GM12878 (cell line): ENCODE results near the gene KCNQ1OT1. TPM values are rescaled to one million over a fixed set of nuclear protein-coding genes. Genes with fewer than 3 reads are reported as not detected.

ENCODE experiments used
- ATAC-seq: fragments of 200-7000 bp; cut with Tn5 transposase; 3 replicates; pipeline ENCODE4 v1.9.1; 2020; ENCODE audit warnings: mild to moderate bottlenecking, moderate library complexity
- BruUV-seq: library from RNA; stranded (reverse); fragments of 400-500 nt; replicated peaks from 2 replicates; lab custom pipeline; 2021; lab: Mats Ljungman, UMichigan
- CTCF ChIA-PET: fragments of 300-600 bp; sonication (Branson Sonifier 250); formaldehyde crosslinking; extraction: SDS; loops from one replicate; lab custom pipeline; 2021; ENCODE audit warnings: inconsistent platforms; lab: Yijun Ruan, JAX
- POLR2A ChIA-PET: fragments of 350-600 bp; formaldehyde crosslinking; extraction: SDS; loops from one replicate; lab custom pipeline; 2021; ENCODE audit warnings: inconsistent platforms; lab: Charles Lee
- RAD21 ChIA-PET: fragments of 300-600 bp; sonication (Branson Sonifier 250); formaldehyde crosslinking; loops from one replicate; lab custom pipeline; 2023; ENCODE audit warnings: antibody characterized with exemption; ENCODE audit not compliant: unreplicated experiment; lab: Charles Lee
- SMC1A ChIA-PET: fragments of 300-600 bp; sonication (Branson Sonifier 250); formaldehyde crosslinking; loops from one replicate; lab custom pipeline; 2023; ENCODE audit not compliant: unreplicated experiment, uncharacterized antibody; lab: Charles Lee
- DNase-seq: peaks from one replicate; pipeline ENCODE4 v3.0.0-alpha.2; 2011; ENCODE audit warnings: low read depth, low spot score
- FAIRE-seq: peaks from 3 replicates; lab custom pipeline; 2011; peaks lifted over from hg19 to GRCh38; lab: Jason Lieb, UNC
- H2AFZ ChIP-seq: 2 replicates; pipeline ENCODE4 v1.6.0; 2011; ENCODE audit warnings: low read depth, low read length, control low read depth; ENCODE audit not compliant: control insufficient read depth
- H3K27ac ChIP-seq: 2 replicates; pipeline ENCODE4 v1.5.1; 2011; ENCODE audit warnings: control low read depth; ENCODE audit not compliant: control insufficient read depth, insufficient read depth
- H3K27me3 ChIP-seq, 2 experiments: replicated peaks in 1 of 2; 2 replicates each; pipeline versions ENCODE4 v1.6.0 to v1.6.1; 2011; ENCODE audit warnings: low read length in 1 of 2; ENCODE audit not compliant: control insufficient read depth in 2 of 2, insufficient read depth in 2 of 2
- H3K36me3 ChIP-seq, 2 experiments: 2 replicates each; pipeline ENCODE4 v1.5.1; 2011; ENCODE audit warnings: low read length in 1 of 2; ENCODE audit not compliant: control insufficient read depth in 2 of 2, insufficient read depth in 2 of 2
- H3K4me1 ChIP-seq: 2 replicates; pipeline ENCODE4 v1.6.1; 2011; ENCODE audit warnings: mild to moderate bottlenecking, low read length, moderate library complexity, mixed read lengths; ENCODE audit not compliant: control insufficient read depth, insufficient read depth
- H3K4me2 ChIP-seq: 2 replicates; pipeline ENCODE4 v1.6.0; 2011; ENCODE audit warnings: control low read depth; ENCODE audit not compliant: control insufficient read depth, insufficient read depth
- H3K4me3 ChIP-seq: fragments of 200-600 bp; sonication (generic); 2 replicates; pipeline ENCODE4 v1.5.1; 2016
- H3K79me2 ChIP-seq: 2 replicates; pipeline ENCODE4 v1.6.0; 2011; ENCODE audit warnings: low read length; ENCODE audit not compliant: control insufficient read depth, insufficient read depth
- H3K9ac ChIP-seq: 2 replicates; pipeline ENCODE4 v1.8.0; 2011; ENCODE audit warnings: low read length, control low read depth, mixed read lengths; ENCODE audit not compliant: control insufficient read depth, insufficient read depth
- H3K9me3 ChIP-seq: replicated peaks from 3 replicates; pipeline ENCODE4 v1.5.1; 2011; ENCODE audit warnings: mild to moderate bottlenecking, low read length; ENCODE audit not compliant: control insufficient read depth, insufficient read depth
- H4K20me1 ChIP-seq: 2 replicates; pipeline ENCODE4 v1.6.0; 2011; ENCODE audit not compliant: control insufficient read depth, insufficient read depth
- CREB1 ChIP-seq: IDR thresholded peaks from 2 replicates; pipeline ENCODE4 v1.6.1; 2012; ENCODE audit warnings: low read depth, mild to moderate bottlenecking, inconsistent platforms
- EED ChIP-seq: sonication (generic); IDR thresholded peaks from 2 replicates; pipeline ENCODE4 v1.6.1; 2016; ENCODE audit warnings: antibody characterized with exemption, low read depth
- HDGF ChIP-seq: fragments of 450-650 bp; IDR thresholded peaks from 2 replicates; pipeline ENCODE4 v1.6.1; 2016; ENCODE audit warnings: antibody characterized with exemption
- NR2F1 ChIP-seq: fragments of 450-650 bp; conservative IDR thresholded peaks from 2 replicates; pipeline ENCODE4 v1.6.1; 2017; ENCODE audit warnings: mild to moderate bottlenecking
- PAX5 ChIP-seq: IDR thresholded peaks from 2 replicates; pipeline ENCODE4 v1.6.1; 2011; ENCODE audit warnings: low read depth, low read length, borderline replicate concordance
- RCOR1 ChIP-seq: conservative IDR thresholded peaks from 2 replicates; pipeline ENCODE4 v1.6.1; 2012; ENCODE audit warnings: low read depth, low read length, improper control_type of control experiment
- RELA ChIP-seq: fragments of 450-650 bp; IDR thresholded peaks from 2 replicates; pipeline ENCODE4 v1.8.0; 2014; ENCODE audit warnings: borderline replicate concordance; ENCODE audit not compliant: partially characterized antibody
- WRNIP1 ChIP-seq: IDR thresholded peaks from 2 replicates; pipeline ENCODE4 v1.6.1; 2011; ENCODE audit warnings: low read depth, low read length, improper control_type of control experiment, borderline replicate concordance
- ZNF217 ChIP-seq: fragments of 450-650 bp; IDR thresholded peaks from 2 replicates; pipeline ENCODE4 v1.6.1; 2017; ENCODE audit warnings: antibody characterized with exemption, mild to moderate bottlenecking
- WGBS: methylation state at CpG from one replicate; pipeline ENCODE4 v1.1.6; 2016; ENCODE audit warnings: low lambda C conversion rate; ENCODE audit not compliant: insufficient replicate concordance, insufficient coverage; ENCODE audit errors: missing lambda C conversion rate; 5-methylcytosine and 5-hydroxymethylcytosine counted together
- in situ Hi-C: fragments of 300-500 bp; cut with MboI; formaldehyde crosslinking; loops from 9 replicates; pipeline ENCODE4 v1.14.3; 2018; ENCODE audit warnings: mixed read lengths
- intact Hi-C: fragments of 100-400 bp; cut with micrococcal nuclease; formaldehyde crosslinking; loops from one replicate; pipeline ENCODE4 v1.14.2; 2022; ENCODE audit not compliant: unreplicated experiment
- polyA plus RNA-seq, 11 experiments: library from polyadenylated mRNA; depleted of rRNA in 4 of 11; unstranded in 6 of 11; stranded (reverse) in 5 of 11; fragments of >200 nt; fragmentation: Nextera tagmentation in 4 of 11; fragmentation: Illumina TruSeq in 1 of 11; extraction: Ambion mirVana in 4 of 11; extraction: Trizol in 1 of 11; gene quantifications; 1 replicate in 1 of 11; 2 replicates in 10 of 11; pipeline versions ENCODE4 v1.2.1 to v1.2.3, GENCODE V29; 2011 to 2016; ENCODE audit warnings: inconsistent platforms in 2 of 11, missing spikeins in 2 of 11, low read depth in 1 of 11
- total RNA-seq, 4 experiments: library from RNA; depleted of rRNA in 3 of 4; stranded (reverse); fragments of >200 nt in 3 of 4; fragmentation: Illumina TruSeq in 1 of 4; extraction: Trizol in 1 of 4; gene quantifications; 2 replicates each; pipeline versions ENCODE4 v1.2.1 to v1.2.3, GENCODE V29; 2013 to 2021
- TF ChIP-seq, protein P1 (sequence below): fragments of 450-650 bp; formaldehyde crosslinking; IDR thresholded peaks from 2 replicates; pipeline ENCODE4 v1.4.0; 2022; ENCODE audit warnings: mild to moderate bottlenecking, moderate library complexity

KCNQ1OT1 gene
- total and polyA plus RNA-seq, 10 of the 15 experiments (the other 5 are each of a cell fraction or from before 2014, with no cell fraction given) = 0.02 to 1.6 (median 0.41) TPM

DNA sequence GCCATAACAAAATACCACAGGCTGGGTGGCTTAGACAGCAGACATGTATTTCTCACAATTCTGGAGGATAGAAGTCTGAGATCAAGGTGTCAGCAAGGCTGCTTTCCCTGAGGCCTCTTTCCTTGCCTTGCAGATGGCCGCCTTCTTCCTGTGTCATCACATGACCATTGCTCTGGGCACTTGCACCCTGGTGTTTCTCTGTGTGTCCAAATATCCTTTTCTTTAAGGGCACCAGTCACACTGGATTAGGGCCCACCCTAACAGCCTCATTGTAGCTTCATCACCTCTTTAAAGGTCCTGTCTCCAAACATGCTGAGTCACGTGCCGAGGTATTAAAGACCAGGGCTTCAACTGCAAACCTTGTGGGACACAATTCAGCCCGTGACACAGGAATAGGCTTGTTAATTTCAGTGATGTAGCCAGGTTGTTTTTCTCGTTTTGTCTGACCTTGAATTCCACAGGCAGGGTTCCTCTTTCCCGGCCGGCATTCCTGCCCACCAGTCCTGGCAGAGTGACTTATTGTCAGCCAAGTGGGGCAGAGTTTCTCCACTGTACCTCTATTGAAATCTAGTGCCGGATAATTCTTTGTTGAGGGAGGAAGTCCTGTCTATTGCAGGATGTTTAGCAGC is 100.1 kb downstream of the KCNQ1OT1 start:
- no peak for DNase-seq
- no peak for ATAC-seq
- Histone ChIP-seq H3K27ac (no peak overlapping the region), H3K4me2 (no peak overlapping the region), H3K4me3 (no peak overlapping the region), H3K4me1 (no peaks in the 10 kb centered on the region), H3K36me3 (no peaks in the 10 kb centered on the region), H3K9ac (no peak overlapping the region), H2AFZ (no peak overlapping the region)
- ChIA-PET POLR2A (no interaction called here), RAD21 (no interaction called here), SMC1A (no interaction called here)
- BruUV-seq = no TSS peak
- 39% methylated on average over 8 of the region's 8 CpGs for whole genome bisulfite sequencing
- TF ChIP-seq CREB1 (no peak), EED (no peak), HDGF (no peak), ZNF217 (no peak)
- TF ChIP-seq, all 136 proteins: peak for 0
- FAIRE-seq = no peak
- in situ Hi-C loops = no loop called here
- Histone ChIP-seq H4K20me1 (no peaks in the 10 kb centered on the region), H3K27me3 (no peaks in the 10 kb centered on the region; a peak in 1 of 4 replicates), H3K9me3 (peaks cover 2% of the 10 kb centered on the region; the same call in 1 of the 3 replicates), H3K79me2 (no peaks in the 10 kb centered on the region)
- intact Hi-C loops = no loop called here
- CTCF ChIA-PET = no interaction called here

- ChIA-PET POLR2A (no interaction called here), RAD21 (no interaction called here), SMC1A (no interaction called here), CTCF (no interaction called here)
- Histone ChIP-seq H3K27ac (no peak overlapping the region), H3K4me2 (no peak overlapping the region), H3K9ac (no peak overlapping the region), H2AFZ (no peak overlapping the region), H3K27me3 (no peaks in the 10 kb centered on the region; a peak in 1 of 4 replicates), H3K36me3 (no peaks in the 10 kb centered on the region), H3K79me2 (no peaks in the 10 kb centered on the region), H3K4me1 (no peaks in the 10 kb centered on the region), H3K4me3 (no peak overlapping the region), H3K9me3 (peaks cover 2% of the 10 kb centered on the region; the same call in 1 of the 3 replicates), H4K20me1 (no peaks in the 10 kb centered on the region)
- in situ Hi-C loops (no loop called here), intact Hi-C loops (no loop called here)
- ATAC-seq (no peak), FAIRE-seq (no peak), DNase-seq (no peak)
- TF ChIP-seq WRNIP1 (no peak), RCOR1 (no peak), NR2F1 (no peak), PAX5 (no peak), RELA (no peak)
- TF ChIP-seq, protein P1, sequence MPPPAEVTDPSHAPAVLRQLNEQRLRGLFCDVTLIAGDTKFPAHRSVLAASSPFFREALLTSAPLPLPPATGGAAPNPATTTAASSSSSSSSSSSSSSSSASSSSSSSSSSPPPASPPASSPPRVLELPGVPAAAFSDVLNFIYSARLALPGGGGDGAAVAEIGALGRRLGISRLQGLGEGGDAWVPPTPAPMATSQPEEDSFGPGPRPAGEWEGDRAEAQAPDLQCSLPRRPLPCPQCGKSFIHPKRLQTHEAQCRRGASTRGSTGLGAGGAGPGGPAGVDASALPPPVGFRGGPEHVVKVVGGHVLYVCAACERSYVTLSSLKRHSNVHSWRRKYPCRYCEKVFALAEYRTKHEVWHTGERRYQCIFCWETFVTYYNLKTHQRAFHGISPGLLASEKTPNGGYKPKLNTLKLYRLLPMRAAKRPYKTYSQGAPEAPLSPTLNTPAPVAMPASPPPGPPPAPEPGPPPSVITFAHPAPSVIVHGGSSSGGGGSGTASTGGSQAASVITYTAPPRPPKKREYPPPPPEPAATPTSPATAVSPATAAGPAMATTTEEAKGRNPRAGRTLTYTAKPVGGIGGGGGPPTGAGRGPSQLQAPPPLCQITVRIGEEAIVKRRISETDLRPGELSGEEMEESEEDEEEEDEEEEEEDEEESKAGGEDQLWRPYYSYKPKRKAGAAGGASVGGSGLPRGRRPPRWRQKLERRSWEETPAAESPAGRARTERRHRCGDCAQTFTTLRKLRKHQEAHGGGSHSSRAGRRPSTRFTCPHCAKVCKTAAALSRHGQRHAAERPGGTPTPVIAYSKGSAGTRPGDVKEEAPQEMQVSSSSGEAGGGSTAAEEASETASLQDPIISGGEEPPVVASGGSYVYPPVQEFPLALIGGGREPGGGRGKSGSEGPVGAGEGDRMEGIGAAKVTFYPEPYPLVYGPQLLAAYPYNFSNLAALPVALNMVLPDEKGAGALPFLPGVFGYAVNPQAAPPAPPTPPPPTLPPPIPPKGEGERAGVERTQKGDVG (CRISPR knock-in tag) = no peak
- WGBS = 28% methylated on average over 3 of the region's 3 CpGs
- no TSS peak for BruUV-seq
These were observed 104.6 kb downstream of the KCNQ1OT1 start for GRCh38 chr11:2595204-2595603.
